Mesodermal cell (in vitro differentiated cells): ENCODE measurements around the gene PRDM11.
A peak's percentile ranks its signal among the peaks of the same experiment; 100 is the strongest.

Experiments used
- H3K27ac ChIP-seq: 2 replicates; pipeline ENCODE4 v1.7.0; 2013; ENCODE audit warnings: mild to moderate bottlenecking, low read depth, low read length, moderate library complexity; ENCODE audit not compliant: severe bottlenecking
- H3K36me3 ChIP-seq: 2 replicates; pipeline ENCODE4 v1.7.1; 2013; ENCODE audit warnings: mild to moderate bottlenecking, low read length, moderate library complexity; ENCODE audit not compliant: control insufficient read depth, insufficient read depth
- H3K4me1 ChIP-seq: one replicate; pipeline ENCODE4 v1.7.1; 2013; ENCODE audit warnings: mild to moderate bottlenecking, low read length; ENCODE audit not compliant: insufficient read depth, control insufficient read depth, poor library complexity, severe bottlenecking
- H3K4me3 ChIP-seq: 2 replicates; pipeline ENCODE4 v1.7.0; 2013; ENCODE audit warnings: low read length, control low read depth, mild to moderate bottlenecking; ENCODE audit not compliant: insufficient read depth, poor library complexity, severe bottlenecking; ENCODE audit errors: extremely low read depth
- H3K9me3 ChIP-seq: 2 replicates; pipeline ENCODE4 v1.7.1; 2013; ENCODE audit warnings: mild to moderate bottlenecking, low read length, moderate library complexity; ENCODE audit not compliant: control insufficient read depth
- WGBS, 2 experiments: methylation state at CpG; one replicate each; pipeline ENCODE4 v1.1.5; 2013; ENCODE audit warnings: missing lambda C conversion rate in 2 of 2; ENCODE audit not compliant: insufficient coverage in 2 of 2; 5-methylcytosine and 5-hydroxymethylcytosine counted together

PRDM11 gene

DNA sequence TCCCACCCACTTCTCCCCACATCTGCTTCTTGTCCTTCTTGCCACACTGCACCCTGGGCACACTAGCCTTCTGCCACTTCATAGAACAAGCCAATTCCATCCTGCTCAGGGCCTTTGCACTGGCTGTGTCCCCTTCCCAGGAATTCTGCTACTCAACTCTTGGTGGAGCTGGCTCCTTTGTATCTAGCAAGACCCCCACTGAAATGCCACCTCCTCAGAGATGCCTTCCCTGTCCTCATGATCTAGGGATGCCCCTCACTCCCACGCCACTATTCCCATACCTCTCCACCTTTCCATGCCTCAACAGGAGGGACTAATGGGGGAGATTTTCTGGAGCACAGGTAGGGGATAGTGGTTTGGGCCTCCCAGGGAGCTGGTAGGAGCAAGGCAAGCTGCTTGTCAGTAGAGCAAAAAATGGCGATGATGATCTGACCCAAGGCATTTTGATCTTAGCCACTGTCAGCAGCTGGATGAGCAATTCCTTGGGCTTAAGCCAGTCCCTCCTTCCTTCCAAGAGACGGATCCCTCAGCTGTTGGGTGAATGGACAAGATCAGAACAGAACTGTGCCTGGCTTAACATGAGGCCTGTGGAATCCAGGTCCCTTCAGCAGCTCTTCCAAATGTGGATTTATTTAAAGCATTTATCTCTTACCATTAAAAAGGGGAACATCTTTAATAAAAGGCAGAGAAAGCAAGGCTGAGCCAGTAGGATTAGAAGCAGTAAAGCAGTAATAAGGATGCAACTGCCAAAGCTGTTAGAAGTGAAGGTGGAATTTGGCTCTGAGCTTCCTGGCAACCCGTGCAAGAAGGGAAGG lies 4.0 kb upstream of the PRDM11 start:
- no peak overlapping the region for H3K4me3 ChIP-seq
- WGBS, 2 experiments, result 85 to 95% methylated on average over 2 to 3 of the region's 4 CpGs
- H3K36me3 ChIP-seq, result no peaks in the 10 kb centered on the region
- no peaks in the 10 kb centered on the region for H3K9me3 ChIP-seq
- no peaks in the 10 kb centered on the region for H3K4me1 ChIP-seq
- H3K27ac ChIP-seq, result no peak overlapping the region

DNA sequence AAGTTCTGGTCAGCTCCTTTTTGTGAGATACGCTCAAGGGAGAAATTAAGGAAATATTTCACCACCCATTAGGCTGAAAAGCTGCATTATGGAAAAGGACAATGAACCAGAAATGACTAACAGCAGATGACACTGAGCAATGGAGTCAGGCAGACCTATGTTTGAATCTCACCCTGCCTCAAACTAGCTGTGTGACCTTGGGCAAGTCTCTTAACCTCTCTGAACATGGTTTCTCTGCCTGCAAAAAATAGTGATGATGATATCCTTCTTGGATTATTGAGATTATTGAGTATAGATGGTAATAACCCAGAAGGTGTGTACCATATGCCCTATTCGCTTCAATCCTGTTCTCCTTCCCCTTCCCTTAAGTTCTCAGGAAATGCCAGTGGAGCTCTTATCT lies 2.9 kb upstream of the PRDM11 start:
- H3K9me3 ChIP-seq, result no peaks in the 10 kb centered on the region
- no peak overlapping the region for H3K4me3 ChIP-seq
- no peak overlapping the region for H3K27ac ChIP-seq
- peaks cover 4% of the 10 kb centered on the region for H3K4me1 ChIP-seq
- H3K36me3 ChIP-seq, result no peaks in the 10 kb centered on the region
- 85 to 88% methylated on average over 1 to 2 of the region's 2 CpGs for WGBS, 2 experiments

DNA sequence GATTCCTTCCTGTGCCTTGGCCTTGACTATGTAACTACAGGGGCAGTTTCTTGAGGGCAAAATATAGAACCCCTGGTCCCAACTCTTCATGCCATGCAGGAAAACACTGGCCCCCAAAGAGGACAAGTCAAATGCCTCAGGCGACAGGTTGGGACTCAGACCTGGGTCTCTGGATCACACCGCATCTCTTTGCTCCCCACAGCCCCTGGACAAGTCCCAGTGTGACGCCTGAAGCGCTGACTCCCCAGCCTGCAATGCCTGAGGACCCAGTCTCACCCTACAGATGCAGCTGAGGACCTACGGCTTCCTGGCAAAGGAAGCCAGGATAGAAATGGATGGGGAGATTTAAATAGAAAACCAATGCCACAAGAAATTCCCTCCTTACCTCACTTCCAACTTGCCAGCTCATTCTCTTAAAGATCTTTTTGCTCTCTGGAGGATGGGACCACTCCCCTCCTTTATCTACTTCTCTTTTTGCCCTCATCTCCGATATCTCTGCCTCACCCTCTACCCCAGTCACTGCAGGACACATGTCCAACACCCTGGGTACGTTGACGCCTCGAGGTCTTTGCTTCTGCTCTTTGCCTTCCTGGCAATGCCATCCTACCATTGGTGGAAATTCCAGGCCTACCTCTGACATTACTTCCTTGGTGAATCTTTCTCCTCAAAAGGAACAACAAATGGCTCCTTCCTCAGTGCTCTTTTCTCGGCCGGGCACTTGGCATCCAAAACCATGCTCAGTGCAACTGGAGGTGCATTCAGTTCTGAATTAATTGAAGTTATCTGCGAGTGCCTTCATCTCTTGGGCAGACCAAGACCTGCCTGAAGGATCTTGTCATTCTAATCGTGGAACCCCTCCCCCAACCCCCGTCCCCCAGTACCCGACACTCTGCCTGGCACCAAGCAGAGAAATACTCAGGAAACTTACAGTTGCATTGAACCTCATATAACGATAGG lies 2.0 kb upstream of the PRDM11 start:
- Histone ChIP-seq H3K36me3 (no peaks in the 10 kb centered on the region), H3K4me1 (peaks cover 4% of the 10 kb centered on the region), H3K9me3 (peaks cover 1% of the 10 kb centered on the region), H3K4me3 (no peak overlapping the region), H3K27ac (no peak overlapping the region)
- 84 to 89% methylated on average over 10 to 13 of the region's 16 CpGs for WGBS, 2 experiments

DNA sequence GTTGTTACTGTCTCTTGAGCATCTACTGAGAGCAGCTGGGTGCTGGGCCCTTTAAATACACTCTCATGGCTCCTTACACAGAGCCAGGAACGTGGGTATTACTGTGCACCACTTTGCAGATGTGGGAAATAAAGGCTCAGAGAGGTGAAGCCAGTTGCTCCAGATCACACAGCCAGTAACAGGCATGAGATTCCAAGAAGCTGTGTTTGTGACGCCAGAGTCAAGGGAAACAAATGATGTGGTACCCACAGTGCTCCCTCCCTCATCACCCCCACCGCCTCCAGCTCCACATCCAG lies 1.4 kb upstream of the PRDM11 start:
- WGBS, 2 experiments, result 22 to 43% methylated on average over 1 to 2 of the region's 3 CpGs
- Histone ChIP-seq H3K4me3 (no peak overlapping the region), H3K36me3 (no peaks in the 10 kb centered on the region), H3K4me1 (peaks cover 4% of the 10 kb centered on the region), H3K27ac (no peak overlapping the region), H3K9me3 (peaks cover 4% of the 10 kb centered on the region)

DNA sequence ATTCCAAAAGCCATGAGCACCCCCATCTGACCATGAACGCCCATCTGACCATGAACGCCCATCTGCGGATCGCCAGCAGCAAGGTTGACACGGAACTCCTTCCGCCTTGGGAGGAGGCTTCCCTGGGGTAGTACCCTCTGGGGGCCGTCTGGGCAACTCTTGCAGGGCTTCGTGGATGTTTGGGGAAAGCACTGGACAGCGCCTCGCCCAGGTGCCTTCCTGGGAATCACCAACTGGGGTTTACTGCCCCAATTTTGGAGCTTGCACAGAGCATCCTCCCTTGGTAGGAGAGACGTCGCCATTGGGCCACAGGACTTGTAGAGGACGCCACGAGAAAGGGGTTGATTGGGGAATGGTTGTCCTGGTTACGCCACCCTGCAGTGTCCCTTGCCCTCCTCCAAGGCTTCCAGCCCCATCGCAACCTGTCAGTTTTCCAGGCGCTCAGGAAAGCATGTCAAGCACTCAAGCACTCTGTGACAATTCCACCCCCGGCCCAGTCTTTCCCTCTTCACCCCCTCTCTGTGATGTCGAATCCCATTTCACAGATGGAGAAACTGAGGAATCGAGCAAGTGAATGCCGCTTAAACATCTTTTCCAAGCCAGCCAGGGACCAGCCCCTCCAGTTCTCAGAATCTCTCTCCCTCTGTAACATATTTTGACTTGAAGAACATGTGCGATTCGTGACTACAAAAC lies 914 bp upstream of the PRDM11 start:
- H3K4me3 ChIP-seq, result peak overlapping the region; percentile 70

DNA sequence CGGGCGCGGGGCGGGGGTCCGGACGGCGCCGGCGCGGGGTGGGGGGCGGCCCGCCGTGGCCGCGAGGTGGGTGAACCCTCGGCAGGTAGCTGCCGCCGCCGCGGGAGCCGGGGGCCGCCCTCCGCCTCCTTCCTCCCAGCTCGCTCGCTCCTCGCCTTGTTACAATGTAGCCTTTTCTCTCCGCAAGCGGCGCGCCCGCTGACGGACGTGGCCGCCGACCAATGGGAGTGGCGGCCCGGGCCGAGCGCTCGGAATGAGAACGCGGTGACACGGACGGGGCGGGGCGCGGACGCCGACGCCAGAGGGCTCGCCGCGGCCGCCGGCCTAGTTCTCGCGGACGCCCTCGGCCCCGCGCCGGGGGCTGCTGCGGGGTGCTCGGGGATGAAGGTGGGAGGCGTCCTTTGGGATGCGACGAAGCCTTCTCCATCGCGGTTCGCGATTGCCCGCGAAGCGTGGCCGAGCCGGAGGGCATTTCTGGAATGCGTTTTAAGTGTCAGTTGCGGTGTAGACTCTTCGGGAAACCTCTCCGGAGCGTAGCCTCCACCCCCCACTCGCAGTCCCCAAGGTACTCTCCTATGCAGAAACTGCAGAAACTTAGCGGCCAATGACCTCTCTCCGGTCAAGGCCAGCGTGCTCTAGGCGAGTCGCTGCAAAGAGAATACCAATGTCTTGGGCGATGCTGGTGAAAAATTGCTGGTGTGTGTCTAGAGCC lies 734 bp downstream of the PRDM11 start:
- peaks cover 4% of the 10 kb centered on the region for H3K9me3 ChIP-seq
- H3K4me3 ChIP-seq, result peak overlapping the region; percentile 70
- H3K4me1 ChIP-seq, result peaks cover 4% of the 10 kb centered on the region
- H3K27ac ChIP-seq, result peak overlapping the region; percentile 95
- no peaks in the 10 kb centered on the region for H3K36me3 ChIP-seq
- WGBS, 2 experiments, result 0% methylated on average over 53 to 54 of the region's 88 CpGs

More for the DNA sequence above, 914 bp upstream of the PRDM11 start:
- H3K27ac ChIP-seq, result no peak overlapping the region
- peaks cover 4% of the 10 kb centered on the region for H3K9me3 ChIP-seq
- no peaks in the 10 kb centered on the region for H3K36me3 ChIP-seq
- WGBS, 2 experiments, result 11 to 16% methylated on average over 18 to 19 of the region's 23 CpGs
- H3K4me1 ChIP-seq, result peaks cover 4% of the 10 kb centered on the region

DNA sequence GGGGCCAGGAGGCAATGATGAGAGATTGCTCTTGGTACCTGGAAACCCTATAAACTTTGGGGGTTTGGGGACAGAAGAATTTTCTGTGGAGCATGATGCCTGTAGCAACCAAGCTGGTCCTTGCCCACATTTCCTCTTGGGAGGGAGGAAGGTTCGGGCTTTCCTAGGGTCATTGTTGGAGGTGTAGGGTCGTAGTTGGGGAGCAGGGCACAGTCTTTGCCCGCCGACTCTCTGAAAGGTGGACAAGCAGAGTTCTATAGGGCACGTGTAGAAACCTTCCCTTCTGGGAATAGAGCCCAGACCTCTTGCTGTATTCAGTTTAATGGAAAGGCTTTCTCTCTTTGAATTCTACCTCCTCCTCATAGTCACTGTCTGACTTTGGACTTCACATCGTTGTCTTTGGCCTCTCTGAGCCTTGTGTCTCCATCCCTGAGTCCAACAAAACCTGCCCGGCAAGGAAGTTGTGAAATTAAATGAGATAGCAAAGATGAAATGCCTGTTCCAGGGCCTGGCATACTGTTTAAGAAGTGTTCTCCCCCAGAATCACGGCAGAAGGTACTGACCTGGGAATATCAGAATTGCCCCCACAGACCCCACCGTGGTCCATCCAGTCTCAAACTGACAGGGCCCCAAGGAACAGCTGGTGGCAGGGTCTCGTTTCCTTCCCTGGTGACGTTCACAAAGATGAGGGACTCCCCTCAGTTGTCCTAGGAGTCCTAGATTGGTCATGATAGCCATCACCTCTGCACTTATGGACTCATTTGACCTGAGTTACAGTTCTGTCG lies 1.6 kb downstream of the PRDM11 start:
- Histone ChIP-seq H3K9me3 (peaks cover 4% of the 10 kb centered on the region), H3K36me3 (no peaks in the 10 kb centered on the region), H3K27ac (no peak overlapping the region), H3K4me1 (peaks cover 4% of the 10 kb centered on the region), H3K4me3 (peak overlapping the region; percentile 57)
- WGBS, 2 experiments, result 90 to 92% methylated on average over 8 to 11 of the region's 12 CpGs

DNA sequence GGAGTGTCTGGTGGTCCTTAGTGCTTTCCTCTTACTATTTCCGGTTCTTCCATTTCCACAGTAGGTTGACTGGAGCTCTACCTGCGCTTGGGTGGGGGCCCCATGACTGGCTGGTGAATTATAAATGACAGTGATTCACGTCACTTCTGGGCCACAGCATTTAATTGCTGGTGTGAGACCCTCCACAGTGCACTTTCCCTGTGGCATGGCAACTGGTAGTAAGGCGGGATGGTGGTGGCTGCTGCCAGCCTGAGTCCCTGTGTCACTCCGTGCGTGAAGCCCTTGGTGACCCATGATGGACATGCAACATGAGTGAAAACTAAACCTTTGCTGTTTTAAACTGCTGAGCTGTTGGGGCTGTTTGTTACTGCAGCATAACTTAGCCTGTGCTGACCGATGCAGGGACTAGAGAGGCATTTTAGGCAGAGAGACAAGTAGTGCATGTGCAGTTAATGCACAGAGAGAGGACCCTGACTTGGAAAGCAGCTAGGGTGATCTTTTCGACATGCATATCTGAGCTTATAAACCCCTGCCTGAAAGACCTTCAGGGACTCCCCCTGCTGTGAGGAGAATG lies 3.1 kb downstream of the PRDM11 start:
- Histone ChIP-seq H3K4me1 (peaks cover 4% of the 10 kb centered on the region), H3K27ac (no peak overlapping the region), H3K36me3 (no peaks in the 10 kb centered on the region), H3K9me3 (peaks cover 4% of the 10 kb centered on the region), H3K4me3 (no peak overlapping the region)
- WGBS, 2 experiments, result 92 to 94% methylated on average over 6 to 8 of the region's 8 CpGs

DNA sequence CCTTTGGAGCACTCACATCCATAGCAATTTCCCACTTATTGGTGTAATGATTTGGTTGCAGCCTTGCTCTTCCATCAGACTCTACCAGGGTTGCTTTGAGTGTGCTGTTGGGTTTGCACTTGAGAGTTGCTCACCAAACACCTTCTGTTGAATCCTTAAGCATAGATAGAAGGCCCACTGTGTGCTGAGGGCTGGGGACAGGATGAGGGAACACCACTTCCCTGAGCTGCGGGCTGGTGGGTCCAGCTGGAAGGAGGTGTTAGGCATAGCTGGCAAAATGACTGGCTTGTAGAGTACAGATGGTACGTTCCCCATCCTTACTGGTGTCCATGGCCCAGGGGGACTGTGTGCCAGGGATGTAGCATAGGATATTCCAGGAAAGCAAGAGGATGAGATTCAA lies 3.9 kb downstream of the PRDM11 start:
- WGBS, 2 experiments, result 84 to 94% methylated on average over 2 of the region's 2 CpGs
- H3K4me3 ChIP-seq, result no peak overlapping the region
- peaks cover 4% of the 10 kb centered on the region for H3K9me3 ChIP-seq
- H3K36me3 ChIP-seq, result no peaks in the 10 kb centered on the region
- peaks cover 4% of the 10 kb centered on the region for H3K4me1 ChIP-seq
- no peak overlapping the region for H3K27ac ChIP-seq
